GM18873 (cell line): Measurements from ENCODE around the gene ZCWPW2.

Experiments
- ATAC-seq: cut with Tn5 transposase; IDR thresholded peaks from one replicate; pipeline ENCODE4 v1.9.1; 2021; ENCODE audit warnings: mild to moderate bottlenecking, moderate library complexity, moderate number of reproducible peaks; ENCODE audit not compliant: unreplicated experiment, low FRiP score

Gene ZCWPW2

GRCh38 chr3:28348629-28349468 is at the start of gene ZCWPW2, which contains the start of gene AZI2:
Gene ZCWPW2, plus strand, starts transcription at chr3:28348721. Its CDS starts 64,348 bp downstream, at chr3:28413069.
Gene AZI2, minus strand, starts transcription at chr3:28348824. Its CDS starts 8,207 bp downstream, at chr3:28340617.
- peak; percentile 82 for ATAC-seq

DNA sequence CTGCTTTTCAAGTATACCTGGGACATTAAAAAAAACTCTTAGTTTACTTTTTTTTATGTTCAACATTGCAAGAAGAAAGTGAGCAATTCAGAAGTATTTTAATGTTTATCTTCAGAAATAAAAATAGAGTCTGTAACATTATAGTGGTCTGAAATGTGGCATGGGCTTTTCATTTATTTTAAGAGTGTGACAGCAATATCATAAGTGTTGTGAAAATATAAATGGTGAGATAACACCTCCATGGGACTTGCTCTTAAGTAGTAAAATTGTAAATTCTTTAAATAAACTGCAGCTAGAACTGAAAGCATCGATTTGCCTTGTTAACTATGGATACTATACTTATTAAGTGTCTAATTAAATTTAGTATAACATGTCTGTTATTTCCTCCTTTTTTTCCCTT is 48.8 kb upstream of the ZCWPW2 start:
- ATAC-seq = no peak

- no peak for ATAC-seq
Measured at GRCh38 chr3:28300345-28300962, 48.1 kb upstream of the ZCWPW2 start.

- ATAC-seq = no peak
Measured at GRCh38 chr3:28301688-28302087, 46.8 kb upstream of the ZCWPW2 start.

GRCh38 chr3:28308196-28308595 is 40.3 kb upstream of the ZCWPW2 start:
- ATAC-seq = no peak

GRCh38 chr3:28315711-28316110 is 32.8 kb upstream of the ZCWPW2 start:
- no peak for ATAC-seq

GRCh38 chr3:28316226-28316625 is 32.3 kb upstream of the ZCWPW2 start:
- ATAC-seq = no peak

DNA sequence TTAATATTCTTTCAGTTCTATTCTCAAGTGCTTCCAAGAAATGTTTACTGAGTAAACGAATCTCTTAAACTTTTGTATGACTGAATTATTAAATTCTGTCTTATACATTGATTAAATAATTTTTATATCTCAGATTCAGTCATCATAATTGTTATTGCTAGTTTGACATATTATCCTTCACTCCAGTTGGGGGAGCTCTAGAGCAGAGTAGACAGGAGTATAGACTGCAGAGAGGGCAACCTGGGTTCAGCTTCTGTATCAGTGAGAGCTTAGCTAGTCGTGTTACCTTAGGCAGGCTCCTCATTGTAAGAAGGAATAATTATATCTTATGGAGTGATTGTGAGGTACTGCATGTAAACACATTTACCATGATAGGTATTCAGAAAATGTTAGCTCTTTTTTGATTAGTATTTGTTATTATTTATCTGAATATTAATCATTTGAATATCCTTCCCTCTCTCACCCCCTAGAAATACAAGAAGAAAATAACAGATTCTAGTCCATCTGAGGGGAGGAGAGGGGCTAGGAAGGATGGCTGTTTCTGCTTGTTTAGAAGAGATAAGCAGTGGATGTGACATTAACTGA is 31.0 kb upstream of the ZCWPW2 start:
- peak; percentile 84 for ATAC-seq

GRCh38 chr3:28320981-28321380 is 27.5 kb upstream of the ZCWPW2 start:
- ATAC-seq = no peak

DNA sequence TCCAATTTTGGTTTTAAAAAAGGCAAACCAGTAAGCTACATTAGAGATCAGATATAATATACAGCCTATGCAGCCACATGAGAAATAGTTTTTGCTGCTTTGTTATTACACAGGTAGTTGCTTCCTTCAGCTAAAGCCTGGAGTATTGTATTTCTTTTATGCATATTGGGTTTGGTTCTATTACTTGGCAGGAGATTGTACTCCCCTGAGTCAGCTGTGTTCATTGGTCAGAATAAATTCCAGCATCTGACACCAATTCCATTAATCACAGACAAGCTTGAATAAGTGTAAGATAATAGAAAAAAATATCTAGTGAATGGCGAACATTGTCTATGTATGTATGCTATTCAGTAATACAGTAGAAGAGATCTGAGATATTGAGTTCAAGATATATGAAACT is 26.1 kb upstream of the ZCWPW2 start:
- no peak for ATAC-seq

- peak; percentile 81 for ATAC-seq
Measured at GRCh38 chr3:28326458-28326926, 22.0 kb upstream of the ZCWPW2 start.

GRCh38 chr3:28328188-28329151 is 20.1 kb upstream of the ZCWPW2 start:
- no peak for ATAC-seq

DNA sequence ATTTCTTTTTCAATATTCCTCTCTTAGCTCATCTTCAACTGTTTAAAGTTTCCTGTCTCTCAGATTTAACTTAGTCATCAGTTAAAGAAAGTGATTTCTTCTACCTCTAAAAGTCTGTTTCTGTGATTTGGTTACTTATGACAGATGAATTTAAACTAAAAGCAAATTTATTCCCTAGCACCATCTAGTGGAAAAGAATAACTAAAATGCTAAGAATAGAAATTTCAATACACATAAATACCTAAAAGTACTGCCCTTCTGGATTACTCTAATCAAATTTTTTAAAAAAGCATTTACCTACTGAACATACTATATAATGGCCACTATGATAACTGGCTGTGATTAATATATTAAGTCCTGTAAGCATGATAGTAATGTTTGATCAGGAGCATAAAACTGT is 14.0 kb upstream of the ZCWPW2 start:
- ATAC-seq = no peak

DNA sequence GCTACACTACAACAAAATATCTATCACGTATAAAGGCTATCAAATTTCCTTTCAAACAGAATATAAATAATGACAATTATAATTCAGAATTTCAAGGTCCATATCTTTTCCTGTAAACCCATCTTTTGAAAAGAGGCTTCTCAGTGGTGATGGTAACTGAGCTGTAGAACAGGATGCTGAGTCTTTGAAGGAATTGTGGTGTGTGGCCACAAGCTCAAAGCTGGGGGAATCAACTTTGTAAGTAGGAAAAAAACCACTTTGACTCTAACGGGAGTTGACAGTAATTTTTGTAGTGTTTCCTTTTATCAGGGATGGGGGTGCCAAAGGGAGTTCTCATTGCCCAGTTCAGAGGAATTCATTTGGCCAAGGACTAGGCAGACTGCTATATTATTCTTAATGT is 13.3 kb upstream of the ZCWPW2 start:
- ATAC-seq = no peak

GRCh38 chr3:28337230-28337629 is 11.3 kb upstream of the ZCWPW2 start:
- ATAC-seq = no peak

DNA sequence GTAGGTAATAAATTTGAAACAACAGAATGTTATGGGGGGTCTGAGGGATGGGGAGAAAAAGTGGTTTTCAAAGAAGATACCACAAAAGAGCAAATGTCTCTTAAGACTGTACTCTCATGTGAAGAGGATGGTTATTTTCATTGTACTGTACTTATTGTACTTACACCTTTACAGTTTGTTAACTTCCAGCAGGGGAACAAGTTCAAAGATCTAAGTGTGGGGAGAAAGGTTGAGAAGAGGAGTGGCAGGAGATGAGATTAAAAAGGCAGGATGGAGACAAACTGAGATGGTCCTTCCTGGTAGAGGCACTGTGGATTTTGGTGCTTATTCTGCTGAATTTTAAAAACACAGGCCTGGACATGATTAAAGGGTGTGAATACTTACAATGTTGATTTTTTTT is 5.4 kb upstream of the ZCWPW2 start:
- no peak for ATAC-seq

DNA sequence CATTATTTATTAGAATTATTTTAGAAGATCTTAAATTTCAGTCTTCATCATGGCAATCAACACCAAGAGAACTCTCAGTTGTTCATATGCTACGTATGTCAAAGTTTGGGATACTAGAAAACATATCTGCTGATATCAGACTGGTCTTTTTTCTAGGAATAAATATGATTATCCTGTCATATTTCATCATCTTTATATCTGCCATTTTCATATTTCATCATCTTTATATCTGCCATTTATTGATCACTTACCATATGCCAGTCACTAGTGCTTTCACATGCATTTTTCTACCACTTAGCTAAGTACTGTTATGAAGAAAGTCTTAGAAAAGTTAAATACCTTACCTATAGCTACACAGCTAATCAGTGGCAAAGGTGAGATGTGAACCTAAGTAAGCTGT is 2.8 kb upstream of the ZCWPW2 start:
- ATAC-seq = no peak

GRCh38 chr3:28347374-28348264 is 902 bp upstream of the ZCWPW2 start:
- ATAC-seq = no peak

DNA sequence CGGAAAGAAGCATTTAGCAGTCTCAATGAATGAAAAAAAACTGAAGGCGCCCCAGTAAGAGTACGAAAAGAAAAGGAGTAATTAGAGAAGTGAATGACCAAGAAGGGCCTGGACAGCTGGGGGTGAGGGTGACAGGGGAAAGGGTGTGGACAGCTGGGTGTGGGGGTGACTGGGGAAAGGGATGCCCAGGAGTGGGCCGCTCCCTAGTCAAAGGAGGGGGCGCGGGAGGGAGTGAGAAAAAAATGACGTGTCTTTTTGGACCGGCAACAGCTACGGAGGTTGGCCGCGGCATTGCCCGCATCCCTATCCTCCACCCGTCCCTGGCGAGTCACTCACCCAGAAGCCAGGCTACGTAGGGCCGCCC is 274 bp upstream of the ZCWPW2 start:
- no peak for ATAC-seq
